ENCODE measurements around the gene ZNF780A. TPM values are rescaled to one million over a fixed set of nuclear protein-coding genes. Genes with fewer than 3 reads are reported as not detected.
"Not testable (repeated sequence)": the region's sequence is repeated elsewhere in the genome, so short reads cannot be mapped to it uniquely, and the experiment has no call there.

Gene ZNF780A
- total RNA-seq, 1 donor from 2014 or later, result 24.1 TPM

DNA sequence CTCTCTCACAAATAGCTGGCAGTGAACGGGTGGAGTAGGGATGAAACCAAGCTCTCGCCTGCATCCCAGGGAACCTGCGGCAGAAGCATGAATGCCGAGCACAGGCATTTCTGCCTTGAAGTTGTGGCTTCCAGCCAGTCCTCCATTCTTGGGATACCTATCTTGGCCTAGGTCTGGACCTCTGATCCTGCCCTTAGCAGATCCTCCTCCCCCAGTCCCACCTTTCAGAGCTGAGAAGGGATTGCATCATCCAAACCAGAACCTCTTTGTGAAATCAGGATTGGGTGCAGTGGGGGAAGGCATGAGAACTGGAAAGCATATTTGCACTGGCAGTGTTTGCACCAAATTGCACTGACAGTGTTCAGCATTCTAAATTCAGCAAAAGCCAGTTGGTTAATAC is 5.8 kb downstream of the ZNF780A start:
- DNase-seq (ENCODE audit: low spot score), result no peak

DNA sequence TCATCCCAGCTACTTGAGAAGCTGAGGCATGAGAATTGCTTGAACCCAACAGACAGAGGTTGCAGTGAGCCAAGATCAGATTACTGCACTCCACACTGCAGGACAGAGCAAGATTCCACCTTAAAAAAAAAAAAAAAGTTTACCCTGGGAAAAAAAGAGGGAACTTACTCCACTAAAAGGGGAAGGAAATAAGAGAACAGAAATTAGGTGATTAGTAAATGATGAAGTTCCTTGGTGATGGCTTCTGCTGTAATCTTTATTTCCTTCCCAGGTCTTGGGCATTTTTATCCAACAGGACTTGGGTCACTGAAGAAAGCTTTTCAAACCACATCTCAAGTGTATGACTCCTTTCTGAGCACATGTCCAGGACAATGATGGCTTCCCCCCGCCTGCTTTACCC is 9.3 kb downstream of the ZNF780A start:
- no peak for DNase-seq (ENCODE audit: low spot score)

DNA sequence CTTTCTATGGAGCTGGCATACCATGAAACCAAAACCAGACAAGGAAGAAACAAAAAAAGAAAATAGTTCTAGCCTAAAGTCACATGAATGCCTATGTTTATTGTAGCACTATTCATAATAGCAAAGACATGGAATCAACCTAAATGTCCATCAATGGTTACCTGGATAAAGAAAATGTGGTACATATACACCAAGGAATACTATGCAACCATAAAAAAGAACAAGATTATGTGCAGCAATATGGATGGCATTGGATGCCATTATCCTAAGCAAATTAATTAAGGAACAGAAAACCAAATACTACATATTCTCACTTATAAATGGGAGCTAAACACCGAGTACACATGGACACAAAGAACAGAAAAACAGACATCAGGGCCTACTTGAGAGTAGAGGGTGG is 10.5 kb downstream of the ZNF780A start:
- no peak for DNase-seq (ENCODE audit: low spot score)

DNA sequence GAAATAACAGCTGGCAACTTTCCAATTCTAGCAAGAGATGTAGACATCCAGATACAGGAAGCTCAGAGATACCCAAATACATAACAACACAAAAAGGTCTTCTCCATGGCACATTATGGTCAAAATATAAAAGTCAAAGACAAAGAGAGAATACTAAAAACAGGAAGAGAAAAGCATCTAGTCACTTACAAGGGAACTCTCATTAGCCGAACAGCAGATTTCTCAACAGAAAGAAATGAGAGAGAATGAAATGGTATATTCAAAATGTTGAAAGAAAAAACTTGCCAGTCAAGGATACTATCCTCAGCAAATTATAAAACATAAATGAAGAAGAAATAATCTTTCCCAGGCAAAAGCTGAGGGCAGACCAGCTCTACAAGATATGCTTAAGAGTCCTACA is 12.4 kb downstream of the ZNF780A start:
- DNase-seq (ENCODE audit: low spot score), result no peak

DNA sequence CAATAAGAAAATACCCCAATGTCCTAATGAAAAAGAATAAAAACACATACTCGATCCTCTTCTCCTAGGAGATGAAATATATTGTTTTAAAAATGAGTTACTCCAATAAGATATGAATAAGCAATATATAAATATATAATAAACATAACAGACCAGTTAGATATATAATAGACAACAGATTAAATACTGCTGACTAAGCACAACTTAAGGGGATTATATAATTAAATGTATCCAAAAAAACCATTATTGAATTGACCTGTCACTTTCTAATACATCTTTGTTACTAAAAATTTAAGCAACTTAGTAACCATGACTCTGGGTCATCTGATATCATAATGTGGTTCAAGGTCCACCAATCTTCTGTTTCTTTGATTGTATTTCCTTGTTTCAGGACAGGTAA is 20.7 kb downstream of the ZNF780A start:
- no peak for DNase-seq (ENCODE audit: low spot score)

DNA sequence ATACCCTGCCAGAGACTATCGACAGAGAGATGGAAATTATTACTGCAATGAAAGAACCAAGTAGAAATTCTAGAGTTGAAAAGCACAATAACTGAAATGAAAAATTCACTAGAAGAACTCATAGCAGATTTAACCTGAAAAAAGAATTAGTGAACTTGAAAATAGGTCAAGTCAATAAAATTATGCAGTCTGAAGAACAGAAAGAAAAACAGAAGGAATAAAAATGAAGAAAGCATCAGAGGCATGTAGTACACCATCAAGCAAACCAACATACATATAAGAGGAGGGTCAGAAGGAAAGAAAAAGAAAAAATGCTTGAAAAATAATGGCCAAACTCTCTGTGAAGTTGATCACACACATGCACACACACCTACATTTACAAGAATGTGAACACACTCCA is 31.1 kb downstream of the ZNF780A start:
- DNase-seq (ENCODE audit: low spot score), result no peak

DNA sequence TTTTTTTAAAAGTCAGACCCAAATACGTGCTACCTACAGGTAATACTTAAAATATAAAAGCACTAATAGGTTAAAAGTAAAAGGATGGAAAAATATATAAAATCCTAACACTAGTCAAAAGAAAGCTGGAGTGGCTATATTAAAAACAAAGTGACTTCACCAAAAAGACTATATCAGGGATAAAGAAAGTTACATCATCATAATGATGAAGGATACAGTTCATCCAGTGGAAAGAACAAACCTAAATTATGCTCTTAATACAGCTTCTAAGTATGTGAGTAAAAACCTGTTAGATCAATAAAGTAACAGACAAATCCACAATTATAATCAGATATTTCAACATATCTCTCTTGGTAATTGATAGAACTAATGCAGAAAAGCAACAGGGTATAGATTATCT is 33.6 kb downstream of the ZNF780A start:
- no peak for DNase-seq (ENCODE audit: low spot score)

DNA sequence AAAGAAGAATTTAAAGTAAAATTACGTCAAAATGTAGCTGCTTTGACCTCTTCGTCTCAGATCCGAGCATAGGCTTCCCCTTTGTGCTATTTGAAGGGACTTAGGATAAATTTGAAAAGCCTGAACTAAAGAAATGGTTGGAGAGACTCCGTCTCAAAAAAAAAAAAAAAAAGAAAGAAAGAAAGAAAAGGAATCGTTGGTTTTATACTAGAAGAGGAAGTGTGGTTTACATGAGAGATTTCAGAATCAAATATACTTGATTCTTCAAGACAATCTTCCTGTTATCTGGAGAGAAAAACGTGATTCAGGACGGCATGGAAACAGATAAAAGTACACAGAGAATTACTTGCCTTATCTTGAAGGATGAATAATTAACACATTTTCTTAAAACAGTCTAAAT is 34.2 kb downstream of the ZNF780A start:
- no peak for DNase-seq (ENCODE audit: low spot score)

DNA sequence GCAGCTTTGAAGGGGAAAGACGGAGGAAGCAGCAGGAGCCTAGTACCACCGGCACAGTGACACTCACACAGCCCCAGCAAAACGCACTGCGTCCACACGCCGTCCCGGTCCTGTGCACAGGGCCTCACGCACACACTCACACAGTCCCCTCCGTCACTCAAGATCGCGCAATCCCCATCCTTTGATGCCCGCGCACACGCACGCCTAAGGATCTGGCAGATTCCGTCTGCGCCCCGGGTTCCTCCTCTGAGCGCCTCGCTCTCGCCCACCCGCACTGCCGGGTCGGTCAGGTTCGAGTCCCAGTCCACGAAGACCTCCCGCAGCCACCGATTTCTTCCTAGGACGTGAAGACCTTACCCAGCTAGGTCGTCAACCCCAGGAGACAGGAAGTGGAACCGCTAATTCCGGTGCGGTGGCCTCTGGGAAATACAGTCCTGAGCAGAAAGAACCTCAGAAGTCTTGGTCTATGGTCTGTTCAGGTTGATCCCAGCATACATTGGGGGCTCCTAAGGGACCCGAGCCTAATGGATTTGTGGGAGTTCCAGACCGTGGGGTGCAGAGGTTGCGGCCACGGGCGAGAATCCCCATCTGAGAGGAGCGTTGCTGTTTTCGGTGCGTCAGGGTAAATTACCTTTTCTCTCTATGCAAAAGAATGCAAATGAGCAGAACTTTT is 34.8 kb downstream of the ZNF780A start, which contains the start of gene ZNF780B:
TSS of gene ZNF780B (minus strand) at position 400 of the 673 bp plus-strand sequence. CDS start 5,899 bp downstream, outside the sequence.
- peak; percentile 66 for DNase-seq (ENCODE audit: low spot score)

DNA sequence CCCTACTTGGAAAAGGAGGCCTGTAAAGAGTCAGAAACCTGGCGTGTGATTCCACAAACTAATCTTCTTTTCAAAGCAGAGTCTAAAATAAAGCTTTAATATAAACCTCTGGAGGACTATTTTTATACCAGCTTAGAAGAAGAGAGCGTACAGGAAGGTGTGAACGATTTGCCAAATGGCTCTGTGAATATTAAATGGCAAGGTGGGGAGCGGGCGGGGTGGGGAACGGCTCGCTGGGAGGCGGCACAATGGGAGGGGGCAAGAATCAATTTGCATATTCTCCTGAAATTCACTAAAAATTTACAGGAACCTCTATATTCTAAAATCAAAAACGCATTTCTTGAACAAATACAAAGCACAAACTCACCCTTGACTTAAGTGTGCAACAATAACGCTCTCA is 35.7 kb downstream of the ZNF780A start:
- DNase-seq (ENCODE audit: low spot score), result no peak

DNA sequence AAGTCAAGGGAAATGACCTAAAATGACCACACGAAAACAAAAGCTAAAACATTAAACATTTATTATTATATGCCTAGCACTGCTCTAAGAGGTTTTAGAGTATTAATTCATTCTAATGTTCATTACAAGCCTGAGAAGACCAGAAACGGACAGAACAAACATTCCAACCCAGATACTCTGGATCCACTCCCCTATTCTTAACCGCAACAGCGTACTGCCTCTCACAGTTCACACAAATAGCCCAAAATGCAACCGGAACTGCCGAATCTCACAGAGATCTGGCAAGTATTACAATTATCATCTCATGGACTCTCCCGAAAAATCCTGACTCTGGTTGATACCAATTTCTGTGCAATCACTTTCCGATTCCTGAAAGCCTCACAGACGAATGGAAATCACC is 36.1 kb downstream of the ZNF780A start:
- DNase-seq (ENCODE audit: low spot score), result no peak

DNA sequence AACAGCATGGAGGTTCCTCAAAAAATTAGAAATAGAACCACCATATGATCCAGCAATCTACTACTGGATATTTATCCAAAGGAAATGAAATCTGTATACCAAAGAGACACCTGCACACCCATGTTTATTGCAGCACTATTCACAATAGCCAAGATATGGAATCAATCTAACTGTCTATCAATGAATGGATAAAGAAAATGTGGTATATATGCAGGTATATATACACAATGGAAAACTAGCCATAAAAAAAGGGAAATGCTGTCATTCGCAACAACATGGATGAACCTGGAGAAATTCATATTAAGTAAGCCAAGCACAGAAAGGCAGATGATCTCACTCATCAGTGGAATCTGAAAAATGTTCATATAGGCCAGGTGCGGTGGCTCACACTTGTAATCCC is 37.3 kb downstream of the ZNF780A start:
- DNase-seq (ENCODE audit: low spot score), result no peak

DNA sequence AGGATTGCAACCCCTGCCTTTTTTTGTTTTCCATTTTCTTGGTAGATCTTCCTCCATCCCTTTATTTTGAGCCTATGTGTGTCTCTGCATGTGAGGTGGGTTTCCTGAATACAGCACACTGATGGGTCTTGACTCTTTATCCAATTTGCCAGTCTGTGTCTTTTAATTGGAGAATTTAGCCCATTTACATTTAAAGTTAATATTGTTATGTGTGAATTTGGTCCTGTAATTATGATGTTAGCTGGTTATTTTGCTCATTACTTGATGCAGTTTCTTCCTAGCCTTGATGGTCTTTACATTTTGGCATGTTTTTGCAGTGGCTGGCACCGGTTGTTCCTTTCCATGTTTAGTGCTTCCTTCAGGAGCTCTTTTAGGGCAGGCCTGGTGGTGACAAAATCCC is 49.0 kb downstream of the ZNF780A start:
- DNase-seq (ENCODE audit: low spot score), result not testable (repeated sequence)

DNA sequence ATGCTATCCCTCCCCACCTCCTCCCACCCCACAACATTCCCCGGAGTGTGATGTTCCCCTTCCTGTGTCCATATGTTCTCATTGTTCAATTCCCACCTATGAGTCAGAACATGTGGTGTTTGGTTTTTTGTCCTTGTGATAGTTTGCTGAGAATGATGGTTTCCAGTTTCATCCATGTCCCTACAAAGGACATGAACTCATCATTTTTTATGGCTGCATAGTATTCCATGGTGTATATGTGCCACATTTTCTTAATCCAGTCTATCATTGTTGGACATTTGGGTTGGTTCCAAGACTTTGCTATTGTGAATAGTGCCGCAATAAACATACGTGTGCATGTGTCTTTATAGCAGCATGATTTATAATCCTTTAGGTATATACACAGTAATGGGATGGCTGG is 52.7 kb downstream of the ZNF780A start:
- not testable (repeated sequence) for DNase-seq (ENCODE audit: low spot score)

DNA sequence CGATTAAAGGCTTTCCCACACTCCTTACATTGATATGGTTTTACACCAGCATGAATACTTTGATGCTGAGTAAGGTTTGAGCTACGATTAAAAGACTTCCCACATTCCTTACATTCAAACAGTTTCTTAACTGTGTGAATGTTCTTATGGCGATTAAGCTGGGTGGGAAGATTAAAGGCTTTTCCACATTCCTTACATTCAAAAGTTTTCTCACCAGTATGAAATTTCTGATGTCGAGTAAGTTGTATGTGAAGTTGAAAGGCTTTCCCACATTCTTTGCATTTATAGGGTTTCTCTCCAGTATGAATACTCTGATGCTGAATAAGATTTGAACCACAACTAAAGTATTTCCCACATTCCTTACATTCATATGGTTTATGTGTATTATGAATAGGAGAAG is 54.7 kb downstream of the ZNF780A start:
- no peak for DNase-seq (ENCODE audit: low spot score)

DNA sequence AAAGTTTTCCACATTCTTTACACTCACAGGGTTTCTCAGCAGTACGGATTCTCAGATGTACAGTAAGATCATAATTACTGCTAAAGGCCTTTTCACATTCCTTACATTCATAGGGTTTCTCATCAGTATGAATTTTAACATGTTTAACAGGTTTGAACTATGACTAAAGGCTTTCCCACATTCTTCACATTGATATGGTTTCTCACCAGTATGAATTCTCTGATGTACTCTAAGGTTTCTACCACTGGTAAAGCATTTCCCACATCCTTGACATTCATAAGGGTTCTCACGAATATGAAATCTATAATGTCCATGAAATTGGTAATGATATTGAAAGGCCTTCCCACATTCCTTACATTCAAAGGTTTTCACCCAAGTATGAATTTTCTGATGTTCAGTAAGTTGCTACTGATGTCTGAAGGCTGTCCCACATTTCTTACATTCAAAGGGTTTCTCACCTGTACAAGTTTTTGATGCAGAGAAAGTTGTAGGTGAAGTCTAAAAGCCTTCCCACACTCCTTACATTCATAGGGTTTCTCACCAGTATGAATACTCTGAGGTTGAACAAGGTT is 56.7 kb downstream of the ZNF780A start:
- no peak for DNase-seq (ENCODE audit: low spot score)

DNA sequence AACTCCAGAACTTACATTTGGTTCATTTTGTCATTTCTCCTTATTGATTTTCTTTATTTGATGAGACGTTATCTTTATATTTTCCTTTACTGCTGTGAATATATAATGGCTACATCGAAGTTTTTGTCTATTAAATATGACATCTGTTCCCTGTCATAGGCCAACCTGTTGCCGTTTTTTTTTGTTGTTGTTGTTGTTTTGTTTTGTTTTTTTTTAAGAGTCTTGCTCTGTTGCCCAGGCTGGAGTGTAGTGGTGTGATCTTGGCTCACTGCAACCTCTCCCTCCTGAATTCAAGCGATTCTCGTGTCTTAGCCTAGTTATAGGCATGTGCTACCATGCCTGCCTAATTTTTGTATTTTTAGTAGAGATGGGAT is 64.2 kb downstream of the ZNF780A start:
- DNase-seq (ENCODE audit: low spot score), result no peak

DNA sequence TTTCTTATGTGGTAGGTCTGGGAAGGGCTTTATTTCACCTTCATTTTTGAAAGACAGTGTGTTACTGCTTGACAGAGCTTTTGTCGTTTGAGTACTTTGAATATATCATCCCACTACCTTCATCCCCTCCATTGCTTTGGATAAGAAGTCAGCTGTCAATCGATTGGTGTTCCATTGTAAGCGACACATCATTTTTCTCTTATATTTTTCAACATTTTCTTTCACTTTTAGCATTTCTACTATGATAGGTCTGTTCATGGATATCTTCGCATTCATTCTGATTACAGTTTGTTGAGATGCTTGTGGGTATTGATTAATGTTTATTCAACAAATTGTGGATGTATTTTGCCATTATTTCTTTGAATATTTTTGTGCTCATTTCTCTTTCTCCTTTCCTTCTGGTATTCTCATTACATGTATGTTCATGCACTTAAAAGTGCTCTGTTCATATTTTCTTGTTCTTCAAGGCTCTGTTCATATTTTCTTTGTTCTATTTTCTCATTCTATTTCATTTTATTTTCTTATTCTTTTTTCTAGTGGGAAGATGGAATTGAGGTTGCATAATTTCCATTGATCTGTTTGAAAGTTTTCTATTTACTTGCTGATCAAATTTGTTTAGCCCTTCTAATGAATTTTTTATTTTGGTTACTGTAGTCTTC is 64.7 kb downstream of the ZNF780A start:
- no peak for DNase-seq (ENCODE audit: low spot score)

DNA sequence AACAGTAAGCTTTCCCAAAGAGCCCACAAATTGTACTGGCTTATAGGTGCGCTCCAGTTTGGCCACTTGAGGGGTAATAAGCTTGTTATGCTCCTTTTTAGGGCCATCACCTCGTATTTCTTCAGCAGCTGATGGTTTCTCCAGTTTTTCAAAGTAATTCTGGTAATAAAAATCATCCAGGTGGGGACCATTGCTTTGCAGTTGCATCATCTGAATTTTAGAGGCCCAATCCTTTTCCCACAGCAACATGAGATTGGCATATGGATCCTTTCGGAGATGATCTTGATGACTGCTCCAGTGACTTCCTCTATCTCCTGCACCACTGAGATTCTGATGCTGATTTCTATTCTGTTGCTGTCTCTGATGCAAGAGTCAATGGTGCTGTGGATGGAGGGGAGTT is 66.8 kb downstream of the ZNF780A start:
- no peak for DNase-seq (ENCODE audit: low spot score)

All from mucosa of gallbladder (tissue), 1 donor.